ENCODE measurements around the gene LRRC40. TPM values are rescaled to one million over a fixed set of nuclear protein-coding genes. Genes with fewer than 3 reads are reported as not detected.

LRRC40 gene
- total and polyA plus RNA-seq, 4 donors = 6.3 to 12.7 (median 10.1) TPM

DNA sequence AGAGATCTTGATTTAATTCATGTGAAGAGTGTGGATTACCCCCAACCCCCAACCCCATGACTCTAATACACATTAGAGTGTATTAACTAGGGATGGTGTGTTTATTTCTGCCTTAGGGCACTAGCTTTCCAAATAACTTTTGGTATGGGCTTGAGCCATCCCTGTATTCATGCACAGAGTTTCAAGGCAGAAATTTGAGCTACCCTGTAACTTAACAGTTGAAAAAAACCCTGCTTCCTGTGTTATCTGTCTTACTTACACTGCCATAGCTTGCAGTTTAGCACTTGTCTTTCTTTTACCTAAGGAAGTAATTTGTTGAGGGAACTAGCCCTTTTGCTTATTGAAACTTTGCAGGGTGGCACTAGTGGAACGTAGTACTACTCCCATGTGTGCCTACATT lies 22.1 kb upstream of the LRRC40 start:
- Histone ChIP-seq H3K27me3 (ENCODE audit: control insufficient read depth in 1 of 2, insufficient read depth in 2 of 2, low read length in 1 of 2) (no peaks in the 10 kb centered on the region), H3K36me3 (ENCODE audit: control insufficient read depth in 1 of 2, insufficient read depth in 2 of 2, low read length in 1 of 2) (peaks cover 0 to 2% of the 10 kb centered on the region in 2 donors), H3K27ac (ENCODE audit: low read depth in 1 of 2, low read length in 2 of 2) (no peak overlapping the region), H3K9me3 (ENCODE audit: control insufficient read depth, low read length) (no peaks in the 10 kb centered on the region), H3K4me3 (ENCODE audit: low read length in 2 of 2) (no peak overlapping the region), H3K4me1 (ENCODE audit: control insufficient read depth in 1 of 2, insufficient read depth in 2 of 2, low read length in 2 of 2) (peaks cover 2 to 4% of the 10 kb centered on the region in 2 donors)
- 4 to 9% methylated on average over 1 of the region's 1 CpG for WGBS, 2 donors
- DNase-seq (no peak), ATAC-seq (ENCODE audit: low FRiP score) (no peak)
- intact Hi-C loops (cut with DNase I) = no loop called here

DNA sequence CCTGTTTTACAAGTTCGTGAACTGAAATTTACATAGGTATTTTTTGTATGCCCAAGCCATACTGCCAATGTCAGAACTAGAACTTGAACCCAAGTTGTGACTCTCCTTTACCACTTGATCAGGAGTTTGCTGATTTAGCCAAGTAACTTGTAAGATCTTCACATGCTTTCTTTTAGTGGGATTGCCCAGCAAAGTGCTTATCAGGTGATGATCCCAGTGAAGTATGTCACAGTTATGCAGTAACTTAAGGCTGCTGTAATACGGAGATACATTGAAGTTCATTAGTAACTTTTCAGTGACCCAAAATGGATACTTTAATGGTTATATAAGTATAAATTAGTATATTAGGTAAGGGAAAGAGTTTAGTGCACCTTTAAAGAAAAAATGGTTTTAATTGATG lies 19.6 kb upstream of the LRRC40 start:
- Histone ChIP-seq H3K4me3 (ENCODE audit: low read length in 2 of 2) (no peak overlapping the region), H3K36me3 (ENCODE audit: control insufficient read depth in 1 of 2, insufficient read depth in 2 of 2, low read length in 1 of 2) (no peaks in the 10 kb centered on the region), H3K27me3 (ENCODE audit: control insufficient read depth in 1 of 2, insufficient read depth in 2 of 2, low read length in 1 of 2) (no peaks in the 10 kb centered on the region), H3K27ac (ENCODE audit: low read depth in 1 of 2, low read length in 2 of 2) (no peak overlapping the region), H3K9me3 (ENCODE audit: control insufficient read depth, low read length) (no peaks in the 10 kb centered on the region), H3K4me1 (ENCODE audit: control insufficient read depth in 1 of 2, insufficient read depth in 2 of 2, low read length in 2 of 2) (peaks cover 4% of the 10 kb centered on the region in 2 donors)
- intact Hi-C loops (cut with DNase I) = loop anchor here in 1 of 2 donors (5.0 kb wide), 1 partner anchor 127 kb away; the partner anchor contains the start of gene ANKRD13C
- 66 to 70% methylated on average over 2 of the region's 2 CpGs for WGBS, 2 donors
- no peak for DNase-seq
- no peak for ATAC-seq (ENCODE audit: low FRiP score)

DNA sequence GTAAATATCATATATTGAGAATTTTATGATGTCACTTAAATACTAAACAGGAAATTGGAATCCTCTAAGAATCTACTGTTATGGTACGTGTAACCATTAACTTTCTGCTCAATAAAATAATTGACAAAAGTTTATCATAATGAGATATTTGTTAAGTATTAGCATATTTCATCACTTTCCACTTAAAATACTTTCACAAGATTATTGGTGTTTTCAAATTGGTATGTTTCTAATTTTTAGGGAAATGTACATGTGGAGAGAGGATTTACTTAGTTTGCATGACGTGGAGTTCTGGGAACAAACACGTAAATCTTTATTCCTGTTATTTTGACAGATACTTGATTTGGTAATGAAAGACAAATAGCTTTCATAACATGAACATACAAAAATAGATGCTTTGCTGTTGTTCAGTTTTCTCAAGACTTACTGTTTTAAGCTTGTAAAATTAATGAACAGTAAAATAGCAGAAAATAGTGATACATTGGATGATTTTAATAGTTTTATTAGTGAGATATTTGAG lies 17.4 kb upstream of the LRRC40 start:
- Histone ChIP-seq H3K27me3 (ENCODE audit: control insufficient read depth in 1 of 2, insufficient read depth in 2 of 2, low read length in 1 of 2) (no peaks in the 10 kb centered on the region), H3K27ac (ENCODE audit: low read depth in 1 of 2, low read length in 2 of 2) (no peak overlapping the region), H3K36me3 (ENCODE audit: control insufficient read depth in 1 of 2, insufficient read depth in 2 of 2, low read length in 1 of 2) (no peaks in the 10 kb centered on the region), H3K4me1 (ENCODE audit: control insufficient read depth in 1 of 2, insufficient read depth in 2 of 2, low read length in 2 of 2) (peaks cover 4% of the 10 kb centered on the region in 2 donors), H3K4me3 (ENCODE audit: low read length in 2 of 2) (no peak overlapping the region), H3K9me3 (ENCODE audit: control insufficient read depth, low read length) (no peaks in the 10 kb centered on the region)
- DNase-seq (no peak), ATAC-seq (ENCODE audit: low FRiP score) (no peak)
- intact Hi-C loops (cut with DNase I) = loop anchor here in 1 of 2 donors (5.0 kb wide), 1 partner anchor 130 kb away; the partner anchor contains the start of gene ANKRD13C
- 22 to 23% methylated on average over 3 of the region's 3 CpGs for WGBS, 2 donors

DNA sequence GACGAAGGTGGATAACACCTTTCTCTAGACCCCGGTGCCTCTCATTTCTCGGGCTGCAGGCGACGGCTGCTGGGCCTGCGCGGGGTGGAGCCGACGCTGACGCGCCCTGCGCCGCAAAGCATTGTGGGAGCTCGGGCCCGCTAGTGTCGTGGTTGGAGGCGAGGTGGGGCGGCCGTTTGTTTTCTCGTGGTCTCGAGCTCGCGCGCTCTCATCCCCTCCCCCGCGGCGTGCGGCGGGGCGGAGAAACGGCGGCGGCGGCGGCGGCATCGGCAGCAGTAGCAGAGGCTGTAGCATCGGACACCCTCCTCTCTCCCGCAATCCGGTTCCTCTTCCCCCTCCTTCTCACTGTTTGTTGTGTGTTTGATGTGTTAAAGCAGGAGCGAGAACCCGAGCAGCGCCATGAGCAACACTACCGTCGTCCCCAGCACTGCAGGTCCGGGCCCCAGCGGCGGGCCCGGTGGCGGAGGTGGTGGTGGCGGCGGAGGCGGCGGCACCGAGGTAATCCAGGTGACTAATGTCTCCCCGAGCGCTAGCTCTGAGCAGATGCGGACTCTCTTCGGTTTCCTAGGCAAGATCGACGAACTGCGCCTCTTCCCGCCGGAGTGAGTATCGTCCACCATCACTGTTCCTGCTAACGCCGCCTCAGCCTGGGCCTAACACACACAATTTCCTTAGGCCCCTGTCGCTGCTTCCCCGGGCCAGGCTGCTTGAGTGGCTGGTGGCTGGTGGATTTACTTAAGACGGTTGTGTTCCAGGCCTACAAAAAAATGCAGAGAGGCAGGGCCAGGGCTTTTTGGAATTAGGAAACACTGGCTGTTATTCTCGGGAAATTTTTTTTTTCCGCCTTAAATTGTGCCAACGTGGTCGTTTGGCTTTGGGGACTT lies 16.1 kb upstream of the LRRC40 start, which contains the start of gene SRSF11:
Gene SRSF11 (plus strand): TSS at position 143 of the 884 bp plus-strand sequence. CDS start 257 bp downstream, at position 400.
- no peaks in the 10 kb centered on the region for H3K36me3 ChIP-seq (ENCODE audit: control insufficient read depth in 1 of 2, insufficient read depth in 2 of 2, low read length in 1 of 2)
- H3K9me3 ChIP-seq (ENCODE audit: control insufficient read depth, low read length) = no peaks in the 10 kb centered on the region
- H3K27ac ChIP-seq (ENCODE audit: low read depth in 1 of 2, low read length in 2 of 2) = peak within 1 kb of the TSS; percentile 90 to 94
- peaks cover 4% of the 10 kb centered on the region in 2 donors for H3K4me1 ChIP-seq (ENCODE audit: control insufficient read depth in 1 of 2, insufficient read depth in 2 of 2, low read length in 2 of 2)
- DNase-seq (peak; percentile 98 to 99), ATAC-seq (ENCODE audit: low FRiP score) (peak; percentile 100)
- H3K27me3 ChIP-seq (ENCODE audit: control insufficient read depth in 1 of 2, insufficient read depth in 2 of 2, low read length in 1 of 2) = no peaks in the 10 kb centered on the region
- WGBS, 2 donors = 0 to 1% methylated on average over 55 to 74 of the region's 74 CpGs
- intact Hi-C loops (cut with DNase I) = loop anchor here in 1 of 2 donors (5.0 kb wide), 1 partner anchor 131 kb away; the partner anchor contains the start of gene ANKRD13C
- H3K4me3 ChIP-seq (ENCODE audit: low read length in 2 of 2) = peak within 1 kb of the TSS; percentile 71 to 82

GRCh38 chr1:70220517-70221237 lies 15.3 kb upstream of the LRRC40 start:
- Histone ChIP-seq H3K36me3 (ENCODE audit: control insufficient read depth in 1 of 2, insufficient read depth in 2 of 2, low read length in 1 of 2) (no peaks in the 10 kb centered on the region), H3K9me3 (ENCODE audit: control insufficient read depth, low read length) (no peaks in the 10 kb centered on the region), H3K27ac (ENCODE audit: low read depth in 1 of 2, low read length in 2 of 2) (no peak overlapping the region), H3K27me3 (ENCODE audit: control insufficient read depth in 1 of 2, insufficient read depth in 2 of 2, low read length in 1 of 2) (no peaks in the 10 kb centered on the region), H3K4me1 (ENCODE audit: control insufficient read depth in 1 of 2, insufficient read depth in 2 of 2, low read length in 2 of 2) (peaks cover 4% of the 10 kb centered on the region in 2 donors), H3K4me3 (ENCODE audit: low read length in 2 of 2) (peak overlapping the region in 1 of 2 donors; percentile 38)
- 48 to 50% methylated on average over 17 of the region's 17 CpGs for WGBS, 2 donors
- intact Hi-C loops (cut with DNase I) = loop anchor here in 1 of 2 donors (5.0 kb wide), 1 partner anchor 132 kb away; the partner anchor contains the start of gene ANKRD13C
- ATAC-seq (ENCODE audit: low FRiP score) = no peak
- DNase-seq = no peak

GRCh38 chr1:70220015-70220414 lies 14.6 kb upstream of the LRRC40 start:
- H3K27me3 ChIP-seq (ENCODE audit: control insufficient read depth in 1 of 2, insufficient read depth in 2 of 2, low read length in 1 of 2) = no peaks in the 10 kb centered on the region
- intact Hi-C loops (cut with DNase I) = loop anchor here in 1 of 2 donors (5.0 kb wide), 1 partner anchor 132 kb away; the partner anchor contains the start of gene ANKRD13C
- 90 to 94% methylated on average over 2 of the region's 2 CpGs for WGBS, 2 donors
- H3K4me1 ChIP-seq (ENCODE audit: control insufficient read depth in 1 of 2, insufficient read depth in 2 of 2, low read length in 2 of 2) = peaks cover 4 to 7% of the 10 kb centered on the region in 2 donors
- no peaks in the 10 kb centered on the region for H3K36me3 ChIP-seq (ENCODE audit: control insufficient read depth in 1 of 2, insufficient read depth in 2 of 2, low read length in 1 of 2)
- no peak overlapping the region for H3K27ac ChIP-seq (ENCODE audit: low read depth in 1 of 2, low read length in 2 of 2)
- ATAC-seq (ENCODE audit: low FRiP score) (no peak), DNase-seq (no peak)
- no peaks in the 10 kb centered on the region for H3K9me3 ChIP-seq (ENCODE audit: control insufficient read depth, low read length)
- no peak overlapping the region for H3K4me3 ChIP-seq (ENCODE audit: low read length in 2 of 2)

DNA sequence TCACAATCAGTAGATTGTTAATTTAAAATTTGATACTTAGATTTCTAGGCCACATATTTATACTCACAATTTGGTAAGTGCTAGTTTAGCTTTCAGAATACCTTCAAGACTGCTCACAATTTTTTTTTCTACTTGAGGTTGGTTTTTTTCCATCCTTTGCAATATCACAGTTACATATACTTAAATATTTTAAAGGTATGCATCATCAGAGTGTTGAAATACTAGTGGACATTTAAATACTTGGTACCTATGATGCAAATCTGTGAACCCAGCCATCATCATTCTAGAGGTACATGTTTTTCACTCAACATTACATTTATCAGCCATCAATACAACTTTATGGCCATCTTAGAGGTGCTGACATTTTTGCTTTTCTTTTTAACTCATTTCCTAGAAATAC lies 6.2 kb upstream of the LRRC40 start:
- H3K27me3 ChIP-seq (ENCODE audit: control insufficient read depth in 1 of 2, insufficient read depth in 2 of 2, low read length in 1 of 2) = no peaks in the 10 kb centered on the region
- H3K4me3 ChIP-seq (ENCODE audit: low read length in 2 of 2) = no peak overlapping the region
- DNase-seq = no peak
- no peak overlapping the region for H3K27ac ChIP-seq (ENCODE audit: low read depth in 1 of 2, low read length in 2 of 2)
- H3K36me3 ChIP-seq (ENCODE audit: control insufficient read depth in 1 of 2, insufficient read depth in 2 of 2, low read length in 1 of 2) = no peaks in the 10 kb centered on the region
- peaks cover 0 to 3% of the 10 kb centered on the region in 2 donors for H3K4me1 ChIP-seq (ENCODE audit: control insufficient read depth in 1 of 2, insufficient read depth in 2 of 2, low read length in 2 of 2)
- no peaks in the 10 kb centered on the region for H3K9me3 ChIP-seq (ENCODE audit: control insufficient read depth, low read length)
- intact Hi-C loops (cut with DNase I) = no loop called here
- ATAC-seq (ENCODE audit: low FRiP score) = no peak

DNA sequence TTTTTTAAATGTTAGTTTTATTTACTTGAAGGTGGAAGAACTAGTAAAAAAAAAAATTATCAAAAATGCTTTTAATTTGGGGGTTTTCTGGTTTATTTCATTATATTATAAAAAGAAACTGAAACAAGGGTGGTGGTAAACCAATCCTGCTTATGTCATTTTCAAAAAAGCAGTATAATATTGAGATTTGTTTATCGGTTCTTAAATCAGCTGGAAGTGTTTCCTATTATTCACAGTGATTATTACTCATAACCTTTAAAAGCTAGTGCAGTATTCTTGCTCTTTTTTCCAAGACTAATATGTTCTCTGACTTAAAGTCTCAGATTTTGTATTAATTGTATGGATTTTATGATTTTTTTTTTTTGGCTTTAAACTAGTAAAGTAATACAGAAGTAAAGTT lies 5.4 kb upstream of the LRRC40 start:
- no peak overlapping the region for H3K27ac ChIP-seq (ENCODE audit: low read depth in 1 of 2, low read length in 2 of 2)
- 59 to 69% methylated on average over 1 of the region's 1 CpG for WGBS, 2 donors
- H3K9me3 ChIP-seq (ENCODE audit: control insufficient read depth, low read length) = no peaks in the 10 kb centered on the region
- DNase-seq (no peak), ATAC-seq (ENCODE audit: low FRiP score) (no peak)
- no peaks in the 10 kb centered on the region for H3K27me3 ChIP-seq (ENCODE audit: control insufficient read depth in 1 of 2, insufficient read depth in 2 of 2, low read length in 1 of 2)
- H3K36me3 ChIP-seq (ENCODE audit: control insufficient read depth in 1 of 2, insufficient read depth in 2 of 2, low read length in 1 of 2) = no peaks in the 10 kb centered on the region
- intact Hi-C loops (cut with DNase I) = no loop called here
- peaks cover 0 to 3% of the 10 kb centered on the region in 2 donors for H3K4me1 ChIP-seq (ENCODE audit: control insufficient read depth in 1 of 2, insufficient read depth in 2 of 2, low read length in 2 of 2)
- H3K4me3 ChIP-seq (ENCODE audit: low read length in 2 of 2) = no peak overlapping the region
